Loucy (cell line): ENCODE results near the gene SLC6A11.

ENCODE experiments used
- H2AFZ ChIP-seq: fragments of 200-600 bp; sonication (generic); 2 replicates; pipeline ENCODE4 v1.6.0; 2016; ENCODE audit warnings: antibody characterized with exemption, mild to moderate bottlenecking, low read length, moderate library complexity
- H3F3A ChIP-seq: fragments of 200-600 bp; 2 replicates; pipeline ENCODE4 v1.6.0; 2016; ENCODE audit warnings: antibody characterized with exemption, low read depth, mild to moderate bottlenecking
- H3K27me3 ChIP-seq: fragments of 200-600 bp; sonication (generic); 2 replicates; pipeline ENCODE4 v1.6.1; 2014; ENCODE audit warnings: low read length, mild to moderate bottlenecking; ENCODE audit not compliant: insufficient read depth, poor library complexity, severe bottlenecking
- H3K36me3 ChIP-seq: fragments of 200-600 bp; sonication (generic); 2 replicates; pipeline ENCODE4 v1.6.1; 2016; ENCODE audit warnings: low read length; ENCODE audit not compliant: insufficient read depth
- H3K4me1 ChIP-seq: fragments of 200-600 bp; sonication (generic); 2 replicates; pipeline ENCODE4 v1.5.1; 2014; ENCODE audit warnings: low read length, mild to moderate bottlenecking; ENCODE audit not compliant: insufficient read depth, poor library complexity, severe bottlenecking
- H3K4me2 ChIP-seq: fragments of 200-600 bp; sonication (generic); 2 replicates; pipeline ENCODE4 v1.6.0; 2014; ENCODE audit warnings: antibody characterized with exemption, low read length, low read depth, mild to moderate bottlenecking; ENCODE audit not compliant: poor library complexity, severe bottlenecking
- H3K4me3 ChIP-seq: fragments of 200-600 bp; sonication (generic); 2 replicates; pipeline ENCODE4 v1.5.1; 2014; ENCODE audit warnings: low read length, mild to moderate bottlenecking, mixed read lengths; ENCODE audit not compliant: poor library complexity, severe bottlenecking
- H3K79me2 ChIP-seq: fragments of 200-600 bp; sonication (generic); 2 replicates; pipeline ENCODE4 v1.6.1; 2014; ENCODE audit warnings: low read length; ENCODE audit not compliant: insufficient read depth
- H3K9ac ChIP-seq: fragments of 200-600 bp; sonication (generic); 2 replicates; pipeline ENCODE4 v1.6.0; 2014; ENCODE audit warnings: mild to moderate bottlenecking, low read depth, low read length, moderate library complexity; ENCODE audit not compliant: poor library complexity, severe bottlenecking
- H3K9me2 ChIP-seq: fragments of 200-600 bp; sonication (generic); replicated peaks from 2 replicates; pipeline ENCODE4 v1.6.1; 2016; ENCODE audit warnings: low read depth, low read length, mixed read lengths
- H3K9me3 ChIP-seq: fragments of 200-600 bp; sonication (generic); 2 replicates; pipeline ENCODE4 v1.6.1; 2014; ENCODE audit warnings: mild to moderate bottlenecking, antibody characterized with exemption, low read length, low read depth; ENCODE audit not compliant: insufficient read depth
- H4K20me1 ChIP-seq: fragments of 200-600 bp; sonication (generic); 2 replicates; pipeline ENCODE4 v1.6.0; 2014; ENCODE audit warnings: antibody characterized with exemption, low read length, mild to moderate bottlenecking; ENCODE audit not compliant: insufficient read depth, poor library complexity, severe bottlenecking
- EZH2phosphoT487 ChIP-seq: fragments of 200-600 bp; IDR thresholded peaks from 2 replicates; pipeline ENCODE4 v1.6.1; 2018; ENCODE audit warnings: antibody characterized with exemption, mild to moderate bottlenecking, moderate library complexity, borderline replicate concordance
- TF ChIP-seq, protein P1 (sequence below): fragments of 200-600 bp; sonication (generic); conservative IDR thresholded peaks from 2 replicates; pipeline ENCODE4 v1.5.1; 2014; ENCODE audit warnings: mild to moderate bottlenecking, antibody characterized with exemption, low read length

Gene SLC6A11

GRCh38 chr3:10788451-10788850, 27.6 kb upstream of the SLC6A11 start:
- no peak overlapping the region for H3K4me2 ChIP-seq
- H3K4me3 ChIP-seq, result no peak overlapping the region
- no peaks in the 10 kb centered on the region for H3F3A ChIP-seq

GRCh38 chr3:10790713-10791112, 25.3 kb upstream of the SLC6A11 start:
- Histone ChIP-seq H2AFZ (no peak overlapping the region), H3K4me3 (no peak overlapping the region), H3K9me2 (no peaks in the 10 kb centered on the region), H3K27me3 (no peaks in the 10 kb centered on the region), H3K4me1 (no peaks in the 10 kb centered on the region), H3K9me3 (no peaks in the 10 kb centered on the region), H3F3A (no peaks in the 10 kb centered on the region), H3K36me3 (no peaks in the 10 kb centered on the region), H3K9ac (no peak overlapping the region), H4K20me1 (no peaks in the 10 kb centered on the region), H3K79me2 (no peaks in the 10 kb centered on the region), H3K4me2 (no peak overlapping the region)
- TF ChIP-seq EZH2phosphoT487, result no peak
- TF ChIP-seq, protein P1, sequence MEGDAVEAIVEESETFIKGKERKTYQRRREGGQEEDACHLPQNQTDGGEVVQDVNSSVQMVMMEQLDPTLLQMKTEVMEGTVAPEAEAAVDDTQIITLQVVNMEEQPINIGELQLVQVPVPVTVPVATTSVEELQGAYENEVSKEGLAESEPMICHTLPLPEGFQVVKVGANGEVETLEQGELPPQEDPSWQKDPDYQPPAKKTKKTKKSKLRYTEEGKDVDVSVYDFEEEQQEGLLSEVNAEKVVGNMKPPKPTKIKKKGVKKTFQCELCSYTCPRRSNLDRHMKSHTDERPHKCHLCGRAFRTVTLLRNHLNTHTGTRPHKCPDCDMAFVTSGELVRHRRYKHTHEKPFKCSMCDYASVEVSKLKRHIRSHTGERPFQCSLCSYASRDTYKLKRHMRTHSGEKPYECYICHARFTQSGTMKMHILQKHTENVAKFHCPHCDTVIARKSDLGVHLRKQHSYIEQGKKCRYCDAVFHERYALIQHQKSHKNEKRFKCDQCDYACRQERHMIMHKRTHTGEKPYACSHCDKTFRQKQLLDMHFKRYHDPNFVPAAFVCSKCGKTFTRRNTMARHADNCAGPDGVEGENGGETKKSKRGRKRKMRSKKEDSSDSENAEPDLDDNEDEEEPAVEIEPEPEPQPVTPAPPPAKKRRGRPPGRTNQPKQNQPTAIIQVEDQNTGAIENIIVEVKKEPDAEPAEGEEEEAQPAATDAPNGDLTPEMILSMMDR, result no peak

More at GRCh38 chr3:10788451-10788850, 27.6 kb upstream of the SLC6A11 start:
- Histone ChIP-seq H3K9ac (no peak overlapping the region), H2AFZ (no peak overlapping the region), H3K9me2 (no peaks in the 10 kb centered on the region), H3K9me3 (no peaks in the 10 kb centered on the region), H3K79me2 (no peaks in the 10 kb centered on the region), H4K20me1 (no peaks in the 10 kb centered on the region), H3K4me1 (no peaks in the 10 kb centered on the region), H3K36me3 (no peaks in the 10 kb centered on the region), H3K27me3 (no peaks in the 10 kb centered on the region)
- TF ChIP-seq, protein P1, result no peak
- TF ChIP-seq EZH2phosphoT487, result no peak

- H3F3A ChIP-seq, result no peaks in the 10 kb centered on the region
- no peak overlapping the region for H2AFZ ChIP-seq
- no peaks in the 10 kb centered on the region for H3K9me2 ChIP-seq
- H3K27me3 ChIP-seq, result no peaks in the 10 kb centered on the region
- no peaks in the 10 kb centered on the region for H3K79me2 ChIP-seq
- H3K36me3 ChIP-seq, result no peaks in the 10 kb centered on the region
- H3K4me1 ChIP-seq, result no peaks in the 10 kb centered on the region
- no peaks in the 10 kb centered on the region for H4K20me1 ChIP-seq
- no peak for TF ChIP-seq EZH2phosphoT487
- TF ChIP-seq, protein P1, result no peak
- H3K4me3 ChIP-seq, result no peak overlapping the region
- no peaks in the 10 kb centered on the region for H3K9me3 ChIP-seq
- H3K4me2 ChIP-seq, result no peak overlapping the region
- H3K9ac ChIP-seq, result no peak overlapping the region
Measured at GRCh38 chr3:10792208-10792607, 23.8 kb upstream of the SLC6A11 start.
